HG02610 (cell line): Measurements from ENCODE around the gene SOCS1.
"Not testable (repeated sequence)": the region's sequence is repeated elsewhere in the genome, so short reads cannot be mapped to it uniquely, and the experiment has no call there.

Source experiments
- ATAC-seq: cut with Tn5 transposase; IDR thresholded peaks from one replicate; pipeline ENCODE4 v1.9.1; 2021; ENCODE audit warnings: mild to moderate bottlenecking, moderate library complexity; ENCODE audit not compliant: unreplicated experiment

SOCS1 gene, protein sequence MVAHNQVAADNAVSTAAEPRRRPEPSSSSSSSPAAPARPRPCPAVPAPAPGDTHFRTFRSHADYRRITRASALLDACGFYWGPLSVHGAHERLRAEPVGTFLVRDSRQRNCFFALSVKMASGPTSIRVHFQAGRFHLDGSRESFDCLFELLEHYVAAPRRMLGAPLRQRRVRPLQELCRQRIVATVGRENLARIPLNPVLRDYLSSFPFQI

DNA sequence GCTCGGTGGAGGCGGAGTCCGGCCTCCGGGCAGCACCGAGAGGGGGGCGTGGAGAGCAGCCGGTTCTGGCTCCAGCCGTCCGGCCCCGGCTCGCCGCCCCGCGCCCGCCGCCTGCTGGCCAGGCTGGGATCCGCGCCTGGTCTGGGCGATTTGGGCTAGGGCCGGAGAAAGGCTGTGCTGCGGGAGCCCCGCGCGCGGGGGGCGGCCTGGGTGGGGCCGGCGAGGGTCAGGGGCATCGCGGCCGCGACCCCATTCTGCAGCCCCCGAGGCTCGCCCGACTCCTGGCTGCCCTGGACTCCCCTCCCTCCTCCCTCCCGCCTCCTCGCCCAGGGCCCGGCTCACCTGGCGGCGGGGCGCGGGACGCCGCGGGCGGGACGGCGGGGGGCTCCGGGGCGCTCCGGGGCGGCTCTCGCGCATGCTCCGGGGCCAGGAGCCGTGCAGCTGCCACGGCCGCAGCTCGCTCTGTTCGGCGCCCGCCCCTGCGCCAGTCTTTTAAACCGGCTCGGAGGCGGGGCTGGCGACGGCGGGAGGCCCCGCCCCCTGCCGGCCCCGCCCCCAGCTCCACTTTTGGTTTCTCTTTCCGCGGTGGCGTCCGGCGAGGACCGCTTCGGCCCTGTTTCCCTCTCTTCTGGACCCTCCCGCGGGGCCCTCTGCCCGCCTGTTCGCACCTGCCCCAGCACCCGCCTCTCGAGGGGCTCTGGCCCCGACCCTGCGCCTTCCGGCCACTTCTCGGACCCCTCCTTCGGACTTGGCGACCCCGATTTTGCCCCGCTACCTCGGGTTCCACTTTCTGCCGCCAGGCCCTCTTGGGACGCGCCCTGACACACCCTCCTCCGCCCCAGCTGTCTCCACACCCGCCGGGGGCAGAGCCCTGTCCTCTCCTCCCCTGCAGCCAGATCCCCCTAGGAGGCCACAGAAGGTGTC lies at the start of gene SOCS1:
SOCS1 (minus strand) TSS at position 468 of the 924 bp plus-strand sequence. CDS start 726 bp downstream, outside the sequence.
- ATAC-seq = peak; percentile 54

DNA sequence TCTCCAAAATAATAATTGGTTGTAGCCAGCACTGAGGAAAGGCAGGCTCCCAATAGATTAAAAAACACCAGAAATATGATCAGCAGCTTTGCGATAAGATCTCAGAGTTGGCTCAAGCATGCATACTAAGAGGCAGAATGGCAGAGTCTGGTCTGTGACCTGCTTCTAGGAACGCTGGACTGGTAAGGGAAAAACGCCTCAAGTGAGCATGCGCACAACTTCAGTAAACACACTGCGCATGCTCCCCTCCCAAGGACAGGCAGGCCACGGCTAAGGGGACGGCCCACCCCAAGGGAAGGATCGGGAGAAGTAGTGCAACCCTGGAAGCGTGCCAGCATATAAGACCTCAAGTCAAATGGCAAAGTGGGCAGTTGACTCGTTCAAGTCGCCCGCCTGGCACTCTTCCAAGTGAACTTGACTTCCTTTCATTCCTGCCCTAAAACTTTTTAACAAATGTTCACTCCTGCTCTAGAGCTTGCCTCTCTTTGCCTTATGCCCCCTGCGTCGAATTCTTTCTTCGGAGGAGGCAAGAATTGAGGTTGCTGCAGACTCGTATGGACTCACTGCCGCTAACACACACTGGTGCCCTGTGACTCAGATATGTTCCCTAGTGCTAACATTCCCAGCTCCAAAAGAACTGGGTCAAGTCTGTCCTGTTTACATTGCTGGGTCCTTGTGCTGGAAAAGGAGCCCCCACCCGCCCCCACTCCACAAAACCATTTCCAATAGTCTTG lies 47.6 kb upstream of the SOCS1 start:
- ATAC-seq = no peak

DNA sequence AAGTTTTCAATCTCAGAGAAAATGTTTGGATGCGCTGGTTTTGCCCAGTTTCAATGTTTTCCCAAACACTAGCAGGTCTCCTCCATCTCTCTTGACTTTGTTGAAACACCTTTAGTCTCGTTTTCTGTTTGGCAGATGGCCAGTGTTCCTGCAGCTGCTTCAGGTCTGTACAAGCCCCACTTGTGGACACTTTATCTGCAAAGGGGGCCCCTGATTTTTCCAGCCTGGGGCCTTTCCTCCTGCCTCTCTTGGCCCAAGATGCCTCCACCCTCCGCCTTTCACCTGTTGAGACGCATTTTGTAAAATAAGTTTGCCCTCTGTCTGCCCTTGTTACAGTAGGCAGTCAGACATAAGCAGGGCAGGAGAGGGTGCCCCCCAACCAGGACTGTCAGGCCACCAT lies 47.0 kb upstream of the SOCS1 start:
- no peak for ATAC-seq

GRCh38 chr16:11301645-11302501 lies 45.9 kb upstream of the SOCS1 start:
- ATAC-seq = no peak

GRCh38 chr16:11300560-11300892 lies 44.5 kb upstream of the SOCS1 start:
- no peak for ATAC-seq

DNA sequence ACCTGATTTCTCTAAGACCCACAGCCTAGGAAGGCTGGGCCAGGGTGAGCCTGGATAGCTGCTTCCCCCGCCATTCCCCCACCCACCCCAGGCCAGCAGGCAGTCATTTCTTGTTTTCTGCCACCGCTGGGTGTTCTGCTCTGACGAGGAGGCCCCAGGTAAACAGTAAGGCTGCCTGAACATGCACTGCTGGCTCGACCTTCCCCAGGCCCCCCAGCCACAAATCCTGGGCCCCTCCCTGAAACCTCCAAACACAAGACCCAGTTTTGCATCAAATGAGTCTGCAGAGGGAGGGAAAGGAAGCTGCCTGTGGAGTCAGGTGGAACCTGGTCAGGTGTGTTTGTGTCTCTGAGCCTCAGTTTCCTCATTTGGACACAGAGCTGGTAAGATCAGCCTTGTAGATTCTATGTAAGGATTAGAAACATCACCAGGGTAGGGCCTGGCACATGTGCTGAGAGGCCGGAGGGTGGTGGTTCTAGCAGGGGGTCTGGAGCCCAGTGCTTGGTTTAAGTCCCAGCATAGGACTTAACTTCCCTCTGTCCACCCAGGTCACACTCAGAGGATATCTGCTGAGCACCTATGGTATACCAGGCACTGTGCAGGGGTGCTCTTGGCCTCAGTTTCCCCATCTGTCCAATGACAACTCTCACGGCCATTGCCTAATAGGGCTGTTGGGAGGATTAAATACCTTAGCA lies 44.0 kb upstream of the SOCS1 start:
- ATAC-seq = no peak

DNA sequence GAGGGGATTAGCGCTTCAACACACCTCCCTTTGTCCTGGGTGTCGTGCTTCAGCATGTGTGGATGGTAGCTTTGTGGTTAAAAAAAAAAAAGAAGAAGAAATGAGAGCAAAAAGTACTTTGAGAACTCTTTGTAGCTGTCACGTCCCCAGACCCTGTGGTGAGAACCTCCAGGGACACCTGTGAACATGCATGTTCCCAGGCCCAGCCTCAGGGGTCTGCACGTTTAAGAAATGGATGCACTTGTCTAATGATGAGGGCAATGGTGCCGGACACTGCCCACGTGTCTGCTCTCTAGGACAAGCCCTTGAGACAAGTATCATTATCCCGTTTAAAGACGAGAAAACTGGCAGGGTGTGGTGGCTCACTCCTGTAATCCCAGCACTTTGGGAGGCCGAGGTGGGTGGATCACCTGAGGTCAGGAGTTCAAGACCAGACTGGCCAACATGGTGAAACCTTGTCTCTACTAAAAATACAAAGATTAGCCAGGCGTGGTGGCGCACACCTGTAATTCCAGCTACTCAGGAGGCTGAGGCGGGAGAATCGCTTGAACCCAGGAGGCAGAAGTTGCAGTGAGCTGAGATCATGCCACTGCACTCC lies 43.0 kb upstream of the SOCS1 start:
- not testable (repeated sequence) for ATAC-seq

DNA sequence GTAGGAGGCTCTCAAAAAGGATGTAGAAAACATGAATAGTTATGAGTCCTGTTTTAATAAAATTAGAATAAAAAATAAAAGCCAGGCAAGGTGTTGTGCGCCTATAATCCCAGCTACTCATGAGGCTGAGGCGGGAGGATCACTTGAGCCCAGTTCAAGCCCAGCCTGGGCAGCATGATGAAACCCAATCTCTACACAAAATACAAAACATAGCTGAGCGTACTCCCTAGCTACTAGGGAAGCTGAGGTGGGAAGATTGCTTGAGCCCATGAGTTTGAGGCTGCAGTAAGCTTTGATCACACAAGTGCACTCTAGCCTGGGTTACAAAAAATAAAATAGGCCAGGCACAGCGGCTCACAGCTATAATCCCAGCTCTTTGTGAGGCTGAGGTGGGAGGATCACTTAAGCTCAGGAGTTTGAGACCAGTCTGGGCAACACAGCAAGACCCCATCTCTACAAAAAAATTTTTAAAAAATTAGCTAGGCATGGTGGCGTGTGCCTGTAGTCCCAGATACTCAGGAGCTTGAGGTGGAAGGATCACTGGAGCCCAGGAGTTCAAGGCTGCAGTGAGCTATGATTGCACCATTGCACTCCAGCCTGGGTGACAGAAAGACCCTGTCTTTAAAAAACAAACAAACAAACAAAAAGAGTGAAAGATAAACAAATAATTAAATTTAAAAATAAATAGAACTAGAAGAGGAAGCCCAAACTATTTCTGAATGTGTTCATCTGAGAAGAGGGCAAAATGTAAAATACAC lies 42.3 kb upstream of the SOCS1 start:
- no peak for ATAC-seq

- peak; percentile 73 for ATAC-seq
Measured at GRCh38 chr16:11297492-11298142, 41.6 kb upstream of the SOCS1 start.

DNA sequence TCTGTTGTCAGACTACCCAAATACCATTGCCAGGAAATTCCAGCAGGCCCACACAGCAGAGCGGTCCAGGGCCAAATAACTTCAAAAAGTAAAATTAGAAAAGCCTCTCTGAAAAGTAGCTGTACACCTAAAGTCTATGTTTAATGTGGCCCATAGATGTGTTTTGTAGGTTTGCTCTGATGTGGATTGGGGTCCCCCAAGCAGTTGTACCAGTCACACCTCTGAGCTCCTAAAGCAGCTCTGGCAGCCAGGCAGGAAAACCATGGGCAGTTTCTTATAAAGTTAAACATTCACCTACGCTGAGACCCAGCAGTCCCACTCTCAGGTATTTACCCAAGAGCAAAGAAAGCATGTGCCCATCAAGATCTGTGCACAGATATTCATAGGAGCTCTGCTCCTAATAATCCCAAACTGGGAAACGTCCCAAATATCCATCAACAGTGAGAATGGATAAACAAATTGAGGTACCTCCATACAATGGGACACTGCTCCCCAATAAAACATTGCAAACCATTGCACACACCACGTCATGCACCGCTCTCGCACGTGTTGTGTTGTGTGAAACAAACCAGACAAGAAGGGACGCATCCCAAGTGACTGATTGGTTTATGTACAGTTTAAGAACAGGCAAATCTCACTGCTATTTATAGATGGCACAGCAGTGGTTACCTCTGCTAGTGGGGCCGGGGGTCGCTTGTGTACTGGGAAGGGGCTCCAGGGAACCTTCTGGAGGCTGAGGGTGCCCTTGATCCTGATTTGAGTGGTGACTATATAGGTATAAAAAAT lies 40.9 kb upstream of the SOCS1 start:
- no peak for ATAC-seq

GRCh38 chr16:11296351-11296705 lies 40.3 kb upstream of the SOCS1 start:
- ATAC-seq = no peak

DNA sequence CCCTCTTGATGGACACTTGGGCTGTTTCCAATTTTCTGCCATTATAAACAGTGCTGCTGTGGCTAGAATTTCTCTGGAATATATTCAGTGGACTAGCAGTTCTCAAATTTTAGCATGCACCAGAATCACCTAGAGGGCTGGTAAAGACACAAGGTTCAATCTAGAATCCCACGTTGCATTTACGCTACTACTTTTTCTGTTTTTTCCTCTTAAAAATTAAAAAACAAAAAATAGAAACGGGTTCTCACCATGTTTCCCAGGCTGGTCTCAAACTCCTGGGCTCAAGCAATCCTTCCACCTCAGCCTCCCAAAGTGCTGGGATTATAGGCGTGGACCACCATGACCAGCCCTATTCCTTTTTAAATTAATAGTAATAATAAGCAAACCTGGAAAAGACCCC lies 39.7 kb upstream of the SOCS1 start:
- no peak for ATAC-seq

DNA sequence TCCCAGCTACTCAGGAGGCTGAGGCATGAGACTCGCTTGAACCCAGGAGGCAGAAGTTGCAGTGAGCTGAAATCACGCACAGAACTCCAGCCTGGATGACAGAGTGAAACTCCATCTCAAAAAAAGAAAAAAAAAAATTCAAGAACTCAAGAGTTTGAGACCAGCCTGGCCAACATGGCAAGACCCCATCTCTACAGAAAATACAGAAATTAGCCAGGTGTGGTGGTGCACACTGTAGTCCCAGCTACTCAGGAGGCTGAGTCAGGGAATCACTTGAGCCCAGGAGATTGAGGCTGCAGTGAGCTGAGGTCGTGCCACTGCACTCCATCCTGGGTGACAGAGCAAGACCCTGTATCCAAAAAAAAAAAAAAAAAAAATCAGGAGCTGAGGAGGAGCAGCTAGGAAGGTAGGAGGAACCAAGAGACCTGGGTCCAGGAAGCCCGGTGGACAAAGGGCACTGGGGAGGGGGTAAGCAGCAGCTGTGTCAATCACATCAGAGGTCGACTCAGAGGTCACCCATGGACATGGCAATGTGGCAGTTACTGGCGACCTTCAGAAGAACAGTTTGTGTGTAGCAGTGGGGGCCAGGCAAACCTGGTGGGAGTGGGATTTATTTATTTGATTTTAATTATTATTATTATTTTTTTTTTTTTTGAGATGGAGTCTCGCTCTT lies 36.2 kb upstream of the SOCS1 start:
- no peak for ATAC-seq

GRCh38 chr16:11291091-11291703 lies 35.2 kb upstream of the SOCS1 start:
- no peak for ATAC-seq

DNA sequence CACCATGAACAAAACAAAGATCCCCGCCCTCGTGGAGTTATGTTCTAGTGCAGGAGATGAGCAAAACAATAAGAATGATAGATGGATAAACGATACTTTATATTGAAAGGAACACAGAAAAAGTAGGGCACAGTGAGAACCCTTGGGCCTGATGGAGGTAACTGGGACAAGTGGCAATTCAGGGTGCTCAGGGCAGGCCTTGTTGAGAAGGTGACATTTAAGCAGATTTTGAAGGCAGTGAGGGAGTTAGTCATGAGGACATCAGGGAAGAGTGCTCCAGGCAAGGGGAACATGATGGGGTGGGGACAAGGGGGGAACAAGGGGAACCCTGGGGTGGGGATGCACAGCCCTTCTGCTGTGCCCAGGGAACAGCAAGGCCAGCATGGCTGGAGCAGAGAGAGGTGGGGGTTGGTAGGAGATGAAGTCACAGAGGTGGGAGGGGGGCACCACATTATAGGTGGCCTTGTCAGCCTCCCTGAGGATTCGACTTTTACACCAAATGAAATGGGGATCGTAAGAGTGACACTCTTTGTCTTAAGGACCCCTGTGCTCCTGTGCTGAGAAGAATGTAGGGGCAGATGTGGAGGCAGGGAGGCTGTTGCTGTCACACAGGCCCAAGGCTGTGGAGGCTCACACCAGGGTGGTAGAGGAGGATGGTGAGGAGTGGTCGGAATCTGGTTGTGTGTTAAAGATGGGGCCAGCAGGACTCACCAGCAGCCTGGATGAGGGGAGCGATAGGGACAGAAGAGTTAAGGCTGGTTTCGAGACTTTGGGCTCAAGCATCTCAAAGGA lies 34.3 kb upstream of the SOCS1 start:
- ATAC-seq = no peak

GRCh38 chr16:11289696-11290095 lies 33.7 kb upstream of the SOCS1 start:
- ATAC-seq = not testable (repeated sequence)
